Stimulated activated CD4-positive, alpha-beta T cell treated with anti-CD3 and anti-CD28 coated beads, Interleukin-12 subunit alpha, Interleukin-12 subunit beta, amount 100 ng/mL, for 24 hours (primary cell): ENCODE results near the gene RASSF10.

Experiments
- DNase-seq, 2 experiments: peaks; one replicate each; pipeline ENCODE4 v3.0.0-alpha.2; 2020; ENCODE audit warnings: low read depth in 2 of 2

RASSF10 gene

DNA sequence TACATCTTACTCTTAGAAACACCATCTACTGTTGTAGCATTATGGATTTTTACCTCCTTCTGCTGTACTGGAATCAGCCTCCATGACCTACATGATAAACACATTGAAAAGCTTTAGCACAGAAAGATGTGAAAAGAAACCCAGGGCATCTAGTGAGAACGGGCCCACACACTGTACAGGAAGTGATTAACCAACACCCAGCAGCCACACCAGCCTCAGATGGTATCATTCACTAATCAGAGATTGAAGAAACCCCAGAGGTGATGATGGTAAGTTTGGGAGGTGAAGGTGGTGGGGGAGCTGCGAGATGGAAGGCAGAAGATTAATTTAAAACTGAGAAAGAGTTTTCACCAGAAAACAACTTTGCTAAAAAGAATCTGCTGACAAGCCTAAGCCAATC lies 46.1 kb downstream of the RASSF10 start:
- no peak for DNase-seq

DNA sequence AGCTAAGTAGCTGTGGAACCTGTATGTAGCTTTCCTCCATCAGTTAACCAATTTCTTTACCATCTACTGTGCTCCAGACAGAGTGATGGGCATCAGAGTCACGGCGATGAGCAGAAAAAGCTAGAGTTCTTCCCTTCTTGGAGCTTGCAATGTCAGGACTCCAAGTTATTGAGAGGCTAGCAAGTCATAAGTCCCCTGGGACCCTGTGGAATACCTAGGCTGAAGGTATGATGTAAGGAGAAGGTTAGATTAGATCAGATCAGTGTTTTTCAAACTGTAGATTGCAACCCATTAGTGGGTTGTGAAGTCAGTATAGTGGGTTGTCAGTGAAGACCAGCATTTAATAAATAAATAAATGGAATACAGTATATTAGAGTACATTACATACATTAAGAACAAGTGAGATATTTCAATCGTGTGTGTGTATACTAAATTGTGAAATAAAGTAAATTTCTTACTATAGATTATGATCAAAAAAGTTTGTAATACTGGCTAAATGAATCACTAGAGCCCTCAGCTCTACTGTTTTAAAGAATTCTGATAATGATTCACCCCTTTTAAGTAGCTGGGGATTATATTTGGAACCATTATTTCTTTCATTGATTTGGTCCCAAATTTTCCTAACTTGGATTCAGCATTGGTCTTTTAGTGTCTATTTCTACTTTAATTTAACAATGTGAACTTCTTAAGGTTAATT lies 52.3 kb downstream of the RASSF10 start:
- DNase-seq, result no peak
